Liver (tissue), 9 donors: ENCODE results near the gene LARGE1. TPM values are rescaled to one million over a fixed set of nuclear protein-coding genes. Genes with fewer than 3 reads are reported as not detected.

Experiments
- DNase-seq: peaks from one replicate; pipeline ENCODE4 v3.0.0-alpha.2; 2017; ENCODE audit warnings: low spot score
- H3K27ac ChIP-seq, 2 donors: one replicate each; pipeline ENCODE4 v1.7.0; 2013; ENCODE audit warnings: inconsistent platforms in 2 of 2, low read length in 2 of 2, control low read depth in 1 of 2, low read depth in 1 of 2, mild to moderate bottlenecking in 1 of 2
- H3K27me3 ChIP-seq, 4 donors: one replicate each; pipeline versions ENCODE4 v1.6.1 to v1.7.0; 2013; ENCODE audit warnings: low read length in 3 of 4, inconsistent platforms in 1 of 4, mild to moderate bottlenecking in 1 of 4, moderate library complexity in 1 of 4; ENCODE audit not compliant: control insufficient read depth in 4 of 4, insufficient read depth in 4 of 4
- H3K36me3 ChIP-seq, 4 donors: one replicate each; pipeline versions ENCODE4 v1.6.1 to v1.7.0; 2013; ENCODE audit warnings: low read length in 3 of 4, mild to moderate bottlenecking in 3 of 4, low read depth in 1 of 4, moderate library complexity in 1 of 4; ENCODE audit not compliant: control insufficient read depth in 4 of 4, insufficient read depth in 3 of 4
- H3K4me1 ChIP-seq, 4 donors: one replicate each; pipeline versions ENCODE4 v1.6.1 to v1.7.0; 2013; ENCODE audit warnings: low read length in 3 of 4, mild to moderate bottlenecking in 3 of 4, moderate library complexity in 1 of 4; ENCODE audit not compliant: control insufficient read depth in 4 of 4, insufficient read depth in 4 of 4
- H3K4me3 ChIP-seq, 3 donors: one replicate each; pipeline versions ENCODE4 v1.6.1 to v1.7.0; 2013; ENCODE audit warnings: low read length in 3 of 3, control low read depth in 1 of 3, low read depth in 1 of 3, mild to moderate bottlenecking in 1 of 3
- H3K9ac ChIP-seq, 2 donors: one replicate each; pipeline ENCODE4 v1.7.0; 2013; ENCODE audit warnings: low read length in 2 of 2, mild to moderate bottlenecking in 2 of 2, moderate library complexity in 2 of 2, control low read depth in 1 of 2, low read depth in 1 of 2
- H3K9me3 ChIP-seq, 4 donors: one replicate each; pipeline versions ENCODE4 v1.6.1 to v1.7.0; 2013; ENCODE audit warnings: low read length in 3 of 4; ENCODE audit not compliant: control insufficient read depth in 4 of 4
- CTCF ChIP-seq: fragments of 150-350 bp; IDR thresholded peaks from 2 replicates; pipeline ENCODE4 v1.5.1; 2017; ENCODE audit warnings: improper control_type of control experiment, low read depth, low read length; ENCODE audit not compliant: missing input control
- GABPA ChIP-seq, 2 donors: IDR thresholded peaks in 1 of 2; conservative IDR thresholded peaks in 1 of 2; 2 replicates each; pipeline ENCODE4 v1.6.1; 2016; ENCODE audit warnings: antibody characterized with exemption in 2 of 2, mild to moderate bottlenecking in 1 of 2, moderate library complexity in 1 of 2
- HNF4A ChIP-seq, 2 donors: conservative IDR thresholded peaks; 2 replicates each; pipeline ENCODE4 v1.6.1; 2016; ENCODE audit warnings: antibody characterized with exemption in 2 of 2, mild to moderate bottlenecking in 2 of 2
- HNF4G ChIP-seq: IDR thresholded peaks from 2 replicates; pipeline ENCODE4 v1.6.1; 2016; ENCODE audit warnings: antibody characterized with exemption
- JUND ChIP-seq, 2 donors: IDR thresholded peaks; 2 replicates each; pipeline ENCODE4 v1.6.1; 2016; ENCODE audit warnings: antibody characterized with exemption in 2 of 2
- NR2F2 ChIP-seq: IDR thresholded peaks from 2 replicates; pipeline ENCODE4 v1.6.1; 2016; ENCODE audit warnings: antibody characterized with exemption
- RAD21 ChIP-seq, 2 donors: IDR thresholded peaks; 2 replicates each; pipeline ENCODE4 v1.6.1; 2016; ENCODE audit warnings: antibody characterized with exemption in 2 of 2, mild to moderate bottlenecking in 2 of 2
- REST ChIP-seq: IDR thresholded peaks from 2 replicates; pipeline ENCODE4 v1.6.1; 2016; ENCODE audit warnings: antibody characterized with exemption, mild to moderate bottlenecking
- RXRA ChIP-seq, 2 donors: IDR thresholded peaks; 2 replicates each; pipeline ENCODE4 v1.6.1; 2017 to 2018; ENCODE audit warnings: antibody characterized with exemption in 2 of 2, mild to moderate bottlenecking in 1 of 2
- TAF1 ChIP-seq: conservative IDR thresholded peaks from 2 replicates; pipeline ENCODE4 v1.6.1; 2016; ENCODE audit warnings: antibody characterized with exemption, mild to moderate bottlenecking
- WGBS: extraction: QIAGEN DNeasy Blood & Tissue Kit; methylation state at CpG from one replicate; pipeline ENCODE4 v1.1.7; 2013; 5-methylcytosine and 5-hydroxymethylcytosine counted together
- polyA plus RNA-seq, 2 donors: library from polyadenylated mRNA; stranded (reverse) in 1 of 2; unstranded in 1 of 2; fragments of 200-250 nt in 1 of 2; fragments of >200 nt in 1 of 2; fragmentation: Nextera tagmentation in 1 of 2; extraction: Ambion mirVana in 1 of 2; gene quantifications; one replicate each; pipeline versions ENCODE4 v1.2.1 to v1.2.3, GENCODE V29; 2013 to 2015
- total RNA-seq, 2 donors: library from RNA; depleted of rRNA; stranded (reverse); fragments of >200 nt; gene quantifications; one replicate each; pipeline ENCODE4 v1.2.3, GENCODE V29; 2014
- TF ChIP-seq, protein P1 (sequence below): IDR thresholded peaks from 2 replicates; pipeline ENCODE4 v1.6.1; 2016; ENCODE audit warnings: antibody characterized with exemption
- donor health status: healthy.
- donor health status: healthy.
- donor health status: healthy.
- donor health status: healthy.
- donor health status: healthy.

LARGE1 gene
- total and polyA plus RNA-seq, 4 donors = 2.3 to 14.1 (median 5.7) TPM

- TF ChIP-seq, protein P1, sequence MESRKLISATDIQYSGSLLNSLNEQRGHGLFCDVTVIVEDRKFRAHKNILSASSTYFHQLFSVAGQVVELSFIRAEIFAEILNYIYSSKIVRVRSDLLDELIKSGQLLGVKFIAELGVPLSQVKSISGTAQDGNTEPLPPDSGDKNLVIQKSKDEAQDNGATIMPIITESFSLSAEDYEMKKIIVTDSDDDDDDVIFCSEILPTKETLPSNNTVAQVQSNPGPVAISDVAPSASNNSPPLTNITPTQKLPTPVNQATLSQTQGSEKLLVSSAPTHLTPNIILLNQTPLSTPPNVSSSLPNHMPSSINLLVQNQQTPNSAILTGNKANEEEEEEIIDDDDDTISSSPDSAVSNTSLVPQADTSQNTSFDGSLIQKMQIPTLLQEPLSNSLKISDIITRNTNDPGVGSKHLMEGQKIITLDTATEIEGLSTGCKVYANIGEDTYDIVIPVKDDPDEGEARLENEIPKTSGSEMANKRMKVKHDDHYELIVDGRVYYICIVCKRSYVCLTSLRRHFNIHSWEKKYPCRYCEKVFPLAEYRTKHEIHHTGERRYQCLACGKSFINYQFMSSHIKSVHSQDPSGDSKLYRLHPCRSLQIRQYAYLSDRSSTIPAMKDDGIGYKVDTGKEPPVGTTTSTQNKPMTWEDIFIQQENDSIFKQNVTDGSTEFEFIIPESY = no peak
- TF ChIP-seq TAF1 = no peak
- TF ChIP-seq RAD21 (IDR thresholded peaks at IDR 0.05) = no peak
- no peak for TF ChIP-seq NR2F2
- no peak for TF ChIP-seq HNF4G
Measured at GRCh38 chr22:33537059-33537458, 383.2 kb downstream of the LARGE1 start (continued).

GRCh38 chr22:33535937-33536875 is 384.1 kb downstream of the LARGE1 start:
- Histone ChIP-seq H3K9ac (no peak overlapping the region), H3K4me3 (no peak overlapping the region), H3K36me3 (no peaks in the 10 kb centered on the region), H3K4me1 (peaks cover 14 to 34% (median 27%) of the 10 kb centered on the region in 4 donors), H3K9me3 (no peaks in the 10 kb centered on the region), H3K27ac (no peak overlapping the region), H3K27me3 (no peaks in the 10 kb centered on the region)
- DNase-seq = no peak
- WGBS = 81% methylated on average over 15 of the region's 15 CpGs
- TF ChIP-seq JUND (IDR thresholded peaks at IDR 0.05) (no peak), NR2F2 (peak; percentile 29), HNF4A (conservative IDR thresholded peaks at IDR 0.05) (no peak), CTCF (no peak), RXRA (IDR thresholded peaks at IDR 0.05) (peak in 1 of 2 donors; percentile 7), GABPA (IDR thresholded peaks at IDR 0.05 in 1 of 2, conservative IDR thresholded peaks at IDR 0.05 in 1 of 2) (no peak), REST (no peak)
- TF ChIP-seq, protein P1 = no peak
